Middle frontal gyrus (tissue), 1 donor: ENCODE measurements around the gene GOLGA8B.
"Not testable (repeated sequence)": the region's sequence is repeated elsewhere in the genome, so short reads cannot be mapped to it uniquely, and the experiment has no call there.

ENCODE experiments used
- DNase-seq: peaks from one replicate; pipeline ENCODE4 v3.0.0-alpha.2; 2015; ENCODE audit warnings: low spot score; ENCODE audit errors: extremely low spot score

Gene GOLGA8B

GRCh38 chr15:34559764-34560163, 23.7 kb downstream of the GOLGA8B start:
- not testable (repeated sequence) for DNase-seq

GRCh38 chr15:34555162-34555561, 28.3 kb downstream of the GOLGA8B start:
- not testable (repeated sequence) for DNase-seq

GRCh38 chr15:34554716-34555115, 28.7 kb downstream of the GOLGA8B start:
- DNase-seq = not testable (repeated sequence)

- not testable (repeated sequence) for DNase-seq
These were observed 29.3 kb downstream of the GOLGA8B start for GRCh38 chr15:34554126-34554525.

GRCh38 chr15:34550129-34550528, 33.3 kb downstream of the GOLGA8B start:
- DNase-seq = not testable (repeated sequence)

- DNase-seq = not testable (repeated sequence)
These were observed 34.1 kb downstream of the GOLGA8B start for GRCh38 chr15:34549381-34549809.

- not testable (repeated sequence) for DNase-seq
These were observed 39.4 kb downstream of the GOLGA8B start for GRCh38 chr15:34543860-34544649.

GRCh38 chr15:34535857-34536256, 47.6 kb downstream of the GOLGA8B start:
- DNase-seq = not testable (repeated sequence)
